Right lung (tissue), 5 donors: ENCODE data around the gene TMEM132C. TPM values are rescaled to one million over a fixed set of nuclear protein-coding genes. Genes with fewer than 3 reads are reported as not detected.

Experiments
- DNase-seq, 2 donors: peaks; one replicate each; pipeline ENCODE4 v3.0.0-alpha.2; 2013
- polyA plus RNA-seq, 5 donors: library from polyadenylated mRNA; unstranded; fragments of 120-200 nt; gene quantifications; one replicate each; pipeline versions ENCODE4 v1.2.1 to v1.2.3, GENCODE V29; 2013; ENCODE audit warnings: inconsistent platforms in 1 of 5, low replicate concordance in 1 of 5; ENCODE audit not compliant: insufficient read length in 5 of 5, insufficient read depth in 1 of 5

TMEM132C gene
- polyA plus RNA-seq, 5 donors, result 29.7 to 33.7 (median 30.4) TPM

DNA sequence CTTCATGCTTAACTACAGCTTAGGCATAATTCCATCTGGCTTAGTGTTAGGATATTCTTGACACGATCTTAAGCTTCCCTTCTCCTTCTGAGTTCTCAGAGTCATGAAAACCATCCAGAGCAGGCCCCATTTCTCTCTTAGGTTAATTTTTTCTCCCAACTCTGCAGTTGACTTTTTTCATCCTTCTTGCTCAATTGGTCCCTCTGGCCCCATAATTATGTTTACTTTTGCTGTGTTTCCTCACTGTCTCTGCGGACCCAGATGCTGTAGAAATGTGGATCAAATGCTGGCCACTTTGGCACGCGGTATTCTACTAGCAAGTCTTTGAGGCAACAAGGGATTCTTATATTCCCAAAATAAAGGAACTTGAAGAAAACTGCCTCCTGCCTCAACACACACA lies 9.5 kb downstream of the TMEM132C start:
- no peak for DNase-seq

DNA sequence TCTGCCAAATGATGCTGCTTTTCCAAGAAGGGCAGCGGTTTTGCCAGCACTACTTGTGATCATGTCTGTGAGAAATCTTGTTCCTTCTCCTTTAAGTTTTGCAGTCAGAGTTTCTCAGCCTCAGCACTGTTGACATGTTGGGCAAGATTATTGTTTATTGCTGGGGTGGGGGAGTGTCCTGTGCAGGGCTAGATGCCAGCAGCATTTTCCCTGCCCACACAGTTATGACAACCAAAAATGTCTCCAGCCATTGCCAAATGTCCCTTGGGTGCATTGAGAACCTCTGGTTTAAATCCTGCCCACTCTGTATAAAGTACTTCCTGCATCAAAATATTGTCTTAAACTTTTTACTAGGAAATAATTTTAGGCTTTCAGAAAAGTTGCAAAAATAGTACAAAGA lies 20.0 kb downstream of the TMEM132C start:
- peak in 1 of 2 donors; percentile 40 for DNase-seq

DNA sequence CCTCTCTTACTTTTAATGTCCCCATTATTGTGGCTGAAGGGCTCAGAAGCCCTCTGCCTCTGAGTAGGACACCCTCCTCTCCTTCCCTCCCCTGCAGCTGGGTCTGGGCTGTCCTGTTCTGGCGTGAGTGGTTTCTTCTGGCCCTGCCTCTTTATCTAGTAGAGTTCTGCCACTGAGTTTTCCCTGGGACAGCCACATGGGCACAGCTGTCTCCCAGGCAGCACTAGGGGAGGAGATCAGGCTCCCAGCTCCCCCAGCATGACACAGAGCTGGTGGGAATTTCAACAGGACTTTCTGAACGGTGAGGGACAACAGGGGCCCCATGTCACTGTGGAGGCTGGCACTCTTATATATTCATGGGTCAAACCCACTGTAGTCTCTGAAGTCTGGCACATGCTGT lies 21.4 kb downstream of the TMEM132C start:
- DNase-seq, result no peak

DNA sequence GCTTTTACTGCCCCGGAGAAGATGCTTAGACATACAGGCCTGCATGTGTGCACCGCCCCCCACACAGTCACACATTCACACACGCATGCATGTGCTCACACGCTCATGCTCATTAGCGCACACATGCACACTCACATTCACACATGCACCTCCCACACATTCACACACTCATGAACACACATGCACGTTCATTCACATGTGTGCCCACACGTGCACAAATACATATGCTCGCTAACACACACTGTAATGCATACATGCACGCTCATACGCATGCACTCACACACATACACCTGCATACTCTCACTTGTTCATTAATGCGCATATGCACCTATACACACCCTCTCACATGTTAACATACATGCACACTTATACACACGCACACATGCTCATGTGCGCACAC lies 21.9 kb downstream of the TMEM132C start:
- no peak for DNase-seq

DNA sequence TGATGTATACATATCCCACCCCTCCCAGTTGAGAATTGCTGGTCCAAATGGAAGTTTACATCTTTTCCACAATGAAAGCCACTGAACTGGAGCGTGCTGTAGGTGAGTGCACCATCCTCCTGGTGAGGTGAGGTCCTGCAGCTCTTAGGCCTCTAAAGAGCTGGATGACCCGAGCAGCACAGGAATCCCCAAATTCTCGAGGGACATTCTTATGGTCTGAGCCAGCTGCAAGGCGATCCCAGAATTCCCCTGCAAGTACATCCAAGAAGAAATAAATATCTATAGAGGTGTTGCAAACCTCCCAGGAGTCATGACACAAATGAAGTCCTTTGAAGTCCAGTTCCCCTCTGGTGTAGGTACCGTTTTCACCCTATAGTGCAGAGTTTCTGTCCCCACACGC lies 24.0 kb downstream of the TMEM132C start:
- DNase-seq, result no peak

DNA sequence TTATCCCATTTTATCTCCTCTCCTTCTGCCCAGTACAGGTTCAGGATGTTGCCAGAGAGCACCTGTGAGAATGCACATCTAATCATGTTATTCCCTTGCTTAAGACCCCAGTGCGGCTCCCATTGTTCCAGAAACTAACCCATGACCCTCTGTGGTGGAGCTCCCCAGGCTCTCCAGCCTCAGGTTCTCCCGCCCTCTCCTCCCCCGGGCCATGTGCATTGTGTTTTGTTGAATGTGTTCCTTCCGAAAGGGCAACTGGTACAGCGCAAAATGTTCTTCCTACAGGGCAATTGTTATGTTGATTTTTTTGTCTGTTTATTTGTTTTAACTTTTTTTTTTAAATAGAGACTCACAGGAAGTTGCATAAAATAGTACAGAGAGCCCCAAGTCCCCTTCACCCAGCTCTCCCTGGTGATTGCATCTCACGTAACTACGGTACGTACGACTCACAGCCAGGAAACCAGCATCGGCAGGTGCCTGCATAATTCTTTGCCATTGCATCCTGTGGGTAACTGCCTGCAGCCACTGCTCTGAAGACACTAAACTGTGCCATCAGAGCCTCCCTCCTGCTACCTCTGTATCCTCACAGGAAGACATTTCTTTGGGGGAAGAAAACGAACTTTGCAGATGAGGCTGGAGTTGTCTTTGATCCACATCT lies 31.2 kb downstream of the TMEM132C start:
- DNase-seq, result no peak

DNA sequence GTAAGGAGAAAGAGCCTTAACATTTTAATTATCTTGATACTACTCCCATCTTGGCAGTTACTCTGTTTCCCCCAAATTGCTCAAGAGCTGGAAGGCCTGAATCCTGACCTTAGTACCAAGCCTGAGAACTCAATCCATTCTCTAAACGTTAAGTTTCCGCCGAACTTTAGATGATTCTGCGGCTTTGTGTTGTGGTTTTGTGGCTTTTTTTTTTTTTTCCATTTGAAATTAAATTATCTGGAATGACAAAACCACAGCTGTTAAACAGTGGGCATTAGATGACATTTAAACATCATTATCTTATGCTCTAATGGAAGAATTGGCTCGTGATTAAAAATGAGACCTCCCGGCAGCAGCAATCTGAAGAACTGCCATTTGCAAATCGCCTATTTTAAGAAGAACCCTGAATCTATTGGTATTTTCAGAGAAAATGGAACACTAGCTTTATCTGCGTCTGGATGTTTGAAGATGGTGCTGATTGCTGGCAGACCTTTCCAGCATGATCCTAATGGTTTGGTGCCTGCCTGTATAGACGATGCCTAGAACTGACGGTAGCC lies 38.4 kb downstream of the TMEM132C start:
- peak; percentile 70 to 72 for DNase-seq

DNA sequence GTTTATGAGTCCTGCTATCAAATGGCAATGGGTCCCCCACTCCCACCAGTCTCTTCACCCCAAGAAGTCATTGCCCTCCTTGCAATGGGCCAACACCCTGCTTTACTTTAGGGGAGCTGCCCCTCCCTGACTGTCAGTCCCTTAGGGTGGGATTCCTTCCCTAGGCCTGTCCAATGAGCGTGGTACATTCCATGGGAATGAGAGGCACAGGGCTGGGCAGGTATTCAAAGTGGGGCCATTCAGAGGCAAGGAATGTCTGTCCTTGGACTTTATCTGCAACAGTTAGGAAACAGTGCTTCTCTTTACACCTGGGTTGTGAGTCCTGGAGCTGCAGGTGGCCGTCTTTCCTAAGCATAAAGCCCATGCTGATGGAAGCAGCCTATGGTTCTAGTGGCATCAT lies 40.8 kb downstream of the TMEM132C start:
- no peak for DNase-seq

DNA sequence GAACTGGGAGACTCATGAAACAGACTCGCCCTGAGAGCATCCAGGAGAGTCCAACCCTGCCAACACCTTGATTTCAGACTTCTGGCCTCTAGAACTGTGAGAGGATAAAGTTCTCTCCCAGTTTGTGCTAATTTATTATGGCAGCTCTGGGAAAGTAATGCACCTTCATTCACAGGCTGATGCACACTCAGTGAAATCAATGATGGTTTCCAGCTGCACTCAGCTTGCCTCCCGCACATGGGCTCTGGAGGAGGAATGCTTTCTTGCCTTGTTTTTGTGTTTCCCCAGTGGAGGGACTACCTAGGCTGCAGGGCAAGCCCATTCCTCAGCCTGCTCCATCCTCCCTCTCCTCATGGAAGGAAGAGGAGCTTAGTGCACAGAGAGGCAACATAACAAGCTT lies 45.7 kb downstream of the TMEM132C start:
- DNase-seq, result no peak

DNA sequence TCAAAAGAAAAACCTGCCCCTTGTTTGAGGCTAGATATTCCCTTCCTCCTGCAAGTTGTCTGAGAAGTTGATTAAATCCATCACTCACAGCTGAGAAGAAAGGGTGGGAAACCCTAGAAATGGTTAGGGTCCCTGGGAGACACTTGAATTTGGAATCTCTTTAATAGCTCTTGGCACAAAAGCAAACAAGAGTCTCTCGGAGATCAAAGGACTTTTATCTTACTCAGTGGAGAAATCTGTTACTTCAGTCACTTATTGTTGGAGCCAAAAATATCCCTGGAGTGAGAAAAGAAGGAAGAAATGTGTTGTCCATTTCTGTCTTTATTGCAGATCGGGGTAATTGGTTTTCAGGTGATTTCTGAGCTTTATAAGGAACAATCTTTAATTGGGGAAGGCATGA lies 47.0 kb downstream of the TMEM132C start:
- peak in 1 of 2 donors; percentile 29 for DNase-seq

DNA sequence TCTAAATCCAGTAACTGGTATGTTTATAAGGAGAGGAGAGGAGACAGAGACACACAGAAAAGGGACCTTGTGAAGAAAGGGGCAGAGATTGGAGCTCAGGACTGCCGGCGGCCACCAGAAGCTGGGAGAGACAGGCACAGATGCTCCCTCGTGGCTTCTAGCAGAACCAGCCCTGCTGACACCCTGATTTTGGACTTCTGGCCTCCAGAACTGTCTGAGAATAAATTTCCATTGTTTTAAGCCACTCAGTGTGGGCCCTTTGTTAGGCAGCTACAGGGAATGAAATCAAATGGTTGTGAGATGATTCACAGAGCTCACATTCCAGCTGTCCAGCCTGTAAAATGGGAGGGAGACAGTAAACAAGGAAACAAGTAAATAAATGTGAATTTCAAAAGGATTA lies 47.6 kb downstream of the TMEM132C start:
- DNase-seq, result no peak

DNA sequence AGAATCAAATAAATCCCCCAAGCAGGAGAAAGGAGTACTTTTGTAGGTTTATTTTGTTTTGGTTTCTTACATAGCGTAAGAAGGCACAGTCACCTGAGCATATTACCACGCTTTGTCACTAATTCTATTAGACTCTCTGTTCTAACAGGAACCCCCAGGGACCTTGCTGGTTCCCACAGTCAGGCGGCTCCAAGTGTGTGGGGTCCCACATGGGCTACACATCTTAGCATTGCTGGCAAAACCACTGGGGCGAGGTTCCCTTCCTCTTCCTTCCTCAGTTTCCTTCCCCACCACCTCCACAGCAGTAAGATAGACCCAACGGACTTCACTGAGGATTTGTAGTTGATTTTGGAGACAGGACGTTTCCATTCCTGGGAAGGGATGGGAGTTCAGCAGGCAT lies 49.1 kb downstream of the TMEM132C start:
- DNase-seq, result no peak

DNA sequence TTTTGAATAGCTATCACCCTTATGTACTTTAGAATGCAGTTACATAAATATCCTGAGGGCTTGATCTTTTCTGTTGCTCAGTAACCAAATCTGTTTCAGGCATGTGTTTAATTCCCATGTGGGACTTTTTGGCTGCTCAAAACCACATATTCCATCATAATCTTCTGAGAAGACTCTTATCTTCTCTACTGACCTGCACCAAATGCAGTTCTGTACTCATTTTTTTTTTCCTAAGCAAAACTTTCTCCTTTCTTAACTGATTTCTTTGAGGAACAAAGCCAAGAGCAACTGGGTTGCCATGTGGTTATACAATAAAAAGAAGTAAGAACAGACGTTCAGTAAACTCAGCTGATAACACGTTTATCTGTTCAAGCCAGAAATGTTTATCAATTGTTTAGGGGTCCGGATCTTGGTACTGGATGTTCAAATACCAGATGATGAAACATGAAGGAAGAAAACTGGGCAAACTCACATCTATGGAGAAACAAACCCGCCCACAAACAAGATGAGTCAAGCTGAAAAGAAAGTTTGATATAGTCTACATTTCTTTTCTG lies 50.1 kb downstream of the TMEM132C start:
- DNase-seq, result peak in 1 of 2 donors; percentile 46

DNA sequence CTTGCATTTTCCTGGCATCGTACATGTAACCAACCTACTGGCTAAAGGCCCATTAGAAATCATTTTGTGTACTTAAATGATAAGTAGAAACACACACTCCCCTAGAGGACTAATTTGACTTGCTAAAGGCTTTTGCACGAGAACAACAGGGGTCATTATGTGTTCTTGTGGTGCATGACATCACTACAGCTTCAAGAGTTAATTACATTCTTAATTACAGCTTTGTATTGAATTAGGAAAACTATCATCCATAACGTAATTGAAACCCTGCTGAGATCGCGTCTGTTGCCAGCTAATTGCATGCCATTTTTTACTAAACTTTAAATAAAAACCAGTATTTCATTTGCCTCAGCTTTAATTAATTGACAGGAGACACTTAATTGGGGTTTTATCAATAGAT lies 51.4 kb downstream of the TMEM132C start:
- DNase-seq, result no peak

DNA sequence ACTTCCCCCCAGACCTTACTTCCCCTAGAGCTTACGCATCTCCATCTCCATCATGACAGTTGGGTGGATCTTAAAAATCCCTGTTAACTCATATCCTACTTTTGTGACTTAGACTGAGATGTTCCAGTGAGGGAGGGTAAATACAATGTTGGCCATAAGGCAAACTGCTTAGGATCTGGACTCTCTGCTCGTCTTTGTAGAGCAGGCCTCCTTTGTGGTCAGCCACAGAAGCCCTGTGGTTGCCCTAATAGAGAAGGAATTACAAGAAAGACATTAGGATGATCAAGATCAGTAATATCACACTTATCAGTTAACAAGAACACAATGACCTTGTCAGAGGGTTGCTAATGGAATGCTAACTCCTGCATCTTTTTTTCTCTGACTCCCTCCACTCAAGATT lies 52.0 kb downstream of the TMEM132C start:
- no peak for DNase-seq

DNA sequence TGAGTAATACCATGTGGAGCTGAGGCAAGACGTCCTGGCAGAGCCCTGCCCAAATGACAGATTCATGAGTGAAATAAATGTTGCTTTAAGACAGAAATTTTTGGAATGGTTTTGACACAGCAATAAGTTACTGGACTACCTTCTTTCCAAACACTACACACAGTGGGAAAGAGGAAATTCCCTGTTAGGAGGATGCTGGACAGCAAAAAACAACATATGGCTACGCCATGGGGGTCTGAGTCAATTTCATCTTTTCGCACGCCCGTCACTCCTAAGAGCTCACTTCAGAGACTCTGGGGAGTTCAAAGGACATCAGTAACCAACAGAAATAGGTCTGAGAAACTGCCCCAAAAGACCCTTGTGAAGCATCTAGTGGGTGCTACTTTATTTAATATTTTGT lies 55.4 kb downstream of the TMEM132C start:
- no peak for DNase-seq

DNA sequence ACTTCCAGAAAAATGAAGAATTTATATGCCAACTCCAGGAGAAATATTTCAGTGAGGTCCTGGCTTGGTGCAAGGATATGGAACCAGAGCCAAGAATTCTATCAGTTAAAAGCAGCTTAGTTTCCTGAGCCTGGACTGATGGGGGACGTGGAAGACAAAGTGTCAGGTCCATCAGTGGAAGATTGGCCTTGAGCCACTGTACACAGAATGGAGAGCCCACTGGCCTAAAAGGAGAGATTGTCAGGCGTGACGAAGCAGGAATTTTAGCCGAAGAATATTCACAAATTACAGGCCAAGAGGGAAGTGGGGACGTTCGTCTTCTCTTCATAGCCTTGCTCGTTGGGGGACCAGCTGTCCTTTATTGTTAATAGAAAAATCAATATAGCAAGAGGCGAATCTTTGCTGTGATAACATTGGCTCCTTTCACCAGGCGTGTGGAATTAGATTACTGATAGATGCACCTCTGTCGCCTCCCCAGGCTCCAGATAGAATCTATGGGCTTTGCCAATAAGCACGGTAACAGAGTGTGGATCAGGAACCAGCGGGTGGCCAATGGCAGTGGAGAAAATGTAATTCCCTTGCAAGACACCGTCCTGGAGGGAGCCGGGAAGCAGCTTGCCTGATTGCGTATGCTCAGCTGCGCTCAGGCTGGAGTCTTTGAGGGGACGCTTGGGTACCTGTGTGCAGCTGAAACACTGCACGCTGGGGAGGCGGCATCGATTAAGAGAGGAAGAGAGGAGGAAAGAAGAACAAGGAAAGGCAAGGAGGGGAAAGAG lies 56.4 kb downstream of the TMEM132C start:
- DNase-seq, result peak in 1 of 2 donors; percentile 34

DNA sequence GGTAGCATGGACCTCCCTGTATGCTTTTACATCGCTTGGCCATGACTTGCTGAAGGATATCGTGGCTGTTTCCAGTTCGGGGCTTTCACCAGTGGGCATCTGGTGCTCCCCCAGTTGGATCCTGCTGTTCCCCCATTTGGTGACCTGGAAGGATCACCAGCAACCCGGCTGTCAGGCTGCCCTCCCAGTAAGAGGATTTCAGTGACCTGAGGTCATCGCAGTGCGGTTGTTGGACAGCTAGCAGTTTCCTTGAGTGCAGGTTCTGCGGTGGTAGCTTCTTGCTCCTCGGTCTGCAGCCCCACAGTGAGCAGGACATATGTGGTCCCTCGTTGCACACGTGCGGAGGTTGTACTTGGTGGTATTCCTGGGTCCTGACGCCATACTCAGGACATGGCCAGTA lies 58.7 kb downstream of the TMEM132C start:
- no peak for DNase-seq

DNA sequence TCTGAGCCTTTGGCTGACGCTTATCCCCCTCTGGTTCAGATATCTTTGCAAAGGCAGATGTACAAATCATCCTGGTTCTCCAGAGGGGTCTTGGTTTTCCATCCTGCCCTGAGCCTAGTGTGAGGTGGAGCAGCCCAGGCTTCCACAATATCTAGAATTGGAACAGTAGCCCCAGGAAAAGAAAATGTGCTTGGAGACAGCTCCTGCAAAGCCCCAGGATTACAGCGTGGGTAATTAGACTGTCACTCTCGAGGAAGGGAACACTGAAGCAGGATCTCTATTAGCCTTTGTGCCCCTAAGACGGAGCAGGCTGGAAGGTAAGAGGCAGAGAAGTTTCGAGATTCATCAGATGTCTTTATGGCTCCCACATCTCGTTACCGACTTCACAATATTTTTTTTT lies 59.4 kb downstream of the TMEM132C start:
- DNase-seq, result no peak

DNA sequence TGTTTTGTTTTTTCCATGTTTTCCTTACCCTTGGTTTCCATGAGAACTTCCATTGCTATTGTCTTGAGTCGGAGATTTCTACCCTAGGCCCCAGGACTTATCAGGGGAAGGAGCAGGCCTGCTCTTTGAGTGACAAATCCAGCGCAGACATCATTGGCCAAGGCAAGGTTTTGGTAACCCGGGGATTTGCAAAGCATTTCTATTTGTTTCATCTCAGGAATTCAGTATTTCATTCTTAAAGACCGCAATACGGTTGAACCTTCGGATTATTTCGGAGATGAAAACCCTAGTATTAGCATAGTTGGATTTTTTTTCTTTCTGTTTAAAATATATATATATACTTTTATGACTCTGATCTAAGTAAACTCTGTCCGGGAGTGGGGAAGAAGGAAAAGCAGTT lies 62.0 kb downstream of the TMEM132C start:
- no peak for DNase-seq

DNA sequence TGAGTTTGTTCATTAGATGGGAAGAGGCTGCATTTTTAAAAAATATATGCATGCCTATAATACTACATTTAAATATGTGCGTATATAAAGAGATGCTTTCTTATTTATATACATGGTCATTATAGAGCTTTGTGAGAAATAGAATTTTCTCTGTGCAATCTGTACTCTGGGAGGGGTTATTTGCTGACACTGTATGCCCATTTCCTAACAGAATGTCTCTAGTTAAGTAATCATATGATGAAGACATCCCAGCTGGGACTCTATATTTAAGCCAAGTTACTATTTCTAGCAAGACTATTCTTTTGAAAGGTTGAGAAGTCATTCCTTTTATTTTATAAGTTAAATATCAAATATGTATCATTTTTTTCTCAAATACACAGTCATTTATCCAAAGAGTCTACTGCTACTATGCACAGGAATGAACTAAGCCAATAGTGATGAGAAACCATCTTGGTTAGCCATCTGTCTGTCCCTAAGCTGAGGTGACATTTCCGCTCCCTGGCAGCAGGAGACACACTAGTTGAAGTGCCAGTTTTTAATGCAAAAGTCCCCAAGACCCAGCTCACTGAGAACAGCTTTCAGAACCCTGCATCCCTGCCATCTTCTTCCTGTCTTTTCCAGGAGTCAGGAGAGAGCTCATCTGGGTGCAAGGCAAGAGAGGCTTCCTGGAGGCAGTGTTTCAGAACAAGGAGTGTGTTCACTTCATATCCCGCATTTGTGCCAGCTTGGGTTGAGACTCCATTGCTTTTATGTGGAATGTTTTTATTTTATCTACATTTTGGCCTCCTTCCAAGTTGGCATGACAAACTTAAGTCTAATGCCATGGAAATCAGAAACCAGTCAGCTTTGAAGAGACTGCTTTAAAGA lies 69.5 kb downstream of the TMEM132C start:
- DNase-seq, result peak; percentile 64 to 66

DNA sequence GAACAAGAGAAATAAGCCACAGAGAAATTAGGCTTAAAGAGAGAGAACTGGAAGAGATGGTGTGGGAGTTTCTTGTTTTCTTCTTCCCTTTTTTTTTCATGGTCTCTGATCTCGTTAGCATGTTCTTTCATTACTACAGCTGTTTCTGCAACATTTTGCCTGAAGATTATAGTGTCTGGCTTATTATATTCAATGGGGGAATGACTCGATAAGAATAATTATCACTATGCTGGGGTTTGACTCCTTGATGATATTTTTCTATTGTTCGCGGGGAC lies 70.0 kb downstream of the TMEM132C start:
- DNase-seq, result no peak
